Prostate gland (tissue), 2 donors: ENCODE measurements around the gene TRIM26. TPM values are rescaled to one million over a fixed set of nuclear protein-coding genes. Genes with fewer than 3 reads are reported as not detected.

Experiments used
- DNase-seq: peaks from one replicate; pipeline ENCODE4 v3.0.0-alpha.2; 2019; ENCODE audit warnings: low spot score
- H3K27ac ChIP-seq, 2 donors: fragments of 200-600 bp; sonication (generic); 2 replicates each; pipeline ENCODE4 v1.5.1; 2017 to 2019
- H3K27me3 ChIP-seq: fragments of 200-600 bp; sonication (generic); replicated peaks from 2 replicates; pipeline ENCODE4 v1.5.1; 2019; ENCODE audit not compliant: insufficient read depth
- H3K36me3 ChIP-seq, 2 donors: fragments of 200-600 bp; sonication (generic); 1 replicate in 1 of 2; 2 replicates in 1 of 2; pipeline versions ENCODE4 v1.5.1 to v1.8.1; 2017 to 2019
- H3K4me1 ChIP-seq: fragments of 200-600 bp; sonication (generic); replicated peaks from 2 replicates; pipeline ENCODE4 v1.5.1; 2019
- H3K4me3 ChIP-seq, 2 donors: fragments of 200-600 bp; sonication (generic); 2 replicates each; pipeline ENCODE4 v1.5.1; 2017 to 2019
- H3K9me3 ChIP-seq: fragments of 200-600 bp; sonication (generic); 2 replicates; pipeline ENCODE4 v1.5.1; 2017
- POLR2A ChIP-seq: fragments of 450-650 bp; IDR thresholded peaks from one replicate; pipeline ENCODE4 v1.6.1; 2016; ENCODE audit warnings: antibody characterized with exemption, mild to moderate bottlenecking
- POLR2AphosphoS5 ChIP-seq: sonication (generic); formaldehyde crosslinking; IDR thresholded peaks from one replicate; pipeline ENCODE4 v1.6.1; 2017; ENCODE audit warnings: antibody characterized with exemption
- WGBS: methylation state at CpG from one replicate; pipeline ENCODE4 v1.1.5; 2018; 5-methylcytosine and 5-hydroxymethylcytosine counted together
- intact Hi-C: fragments of 100-400 bp; cut with DNase I; formaldehyde crosslinking; loops from one replicate; pipeline ENCODE4 v1.14.2; 2022
- total RNA-seq, 2 donors: library from RNA; depleted of rRNA; stranded (reverse); fragments of >200 nt; gene quantifications; one replicate each; pipeline ENCODE4 v1.1.0, GENCODE V29; 2016
- TF ChIP-seq, protein P1 (sequence below), 4 experiments: fragments of 200-600 bp in 2 of 4; fragments of 450-650 bp in 2 of 4; sonication (generic) in 2 of 4; IDR thresholded peaks; 1 replicate in 3 of 4; 2 replicates in 1 of 4; pipeline ENCODE4 v1.5.1; 2016 to 2019; ENCODE audit warnings: antibody characterized with exemption in 4 of 4, mild to moderate bottlenecking in 2 of 4, moderate library complexity in 2 of 4

TRIM26 gene
- total RNA-seq, 2 donors from 2014 or later: 74.8 to 100 TPM

DNA sequence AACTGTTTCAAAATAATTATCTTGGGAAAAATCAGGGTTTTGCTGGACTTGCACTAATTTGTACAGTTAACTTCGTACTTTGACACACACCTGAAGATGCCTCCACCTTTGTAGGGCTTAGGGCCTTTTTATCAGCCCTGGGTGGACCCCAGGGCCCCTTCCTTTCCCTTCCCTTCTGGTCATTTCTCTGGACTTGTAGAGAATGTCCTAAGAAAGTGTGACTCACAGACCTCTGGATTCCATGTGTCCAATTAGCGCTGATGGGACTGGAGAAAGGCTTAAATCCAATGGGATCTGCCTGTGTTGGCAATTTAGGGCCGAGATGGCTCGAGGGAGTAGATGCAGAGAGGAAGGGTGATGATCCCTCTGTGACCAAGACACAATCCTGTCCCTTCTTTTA is 40.5 kb downstream of the TRIM26 start:
- 85% methylated on average over 4 of the region's 4 CpGs for WGBS
- Histone ChIP-seq H3K4me1 (no peaks in the 10 kb centered on the region), H3K27ac (no peak overlapping the region), H3K4me3 (no peak overlapping the region), H3K27me3 (peaks cover 6% of the 10 kb centered on the region), H3K9me3 (no peaks in the 10 kb centered on the region), H3K36me3 (no peaks in the 10 kb centered on the region)
- TF ChIP-seq, protein P1, sequence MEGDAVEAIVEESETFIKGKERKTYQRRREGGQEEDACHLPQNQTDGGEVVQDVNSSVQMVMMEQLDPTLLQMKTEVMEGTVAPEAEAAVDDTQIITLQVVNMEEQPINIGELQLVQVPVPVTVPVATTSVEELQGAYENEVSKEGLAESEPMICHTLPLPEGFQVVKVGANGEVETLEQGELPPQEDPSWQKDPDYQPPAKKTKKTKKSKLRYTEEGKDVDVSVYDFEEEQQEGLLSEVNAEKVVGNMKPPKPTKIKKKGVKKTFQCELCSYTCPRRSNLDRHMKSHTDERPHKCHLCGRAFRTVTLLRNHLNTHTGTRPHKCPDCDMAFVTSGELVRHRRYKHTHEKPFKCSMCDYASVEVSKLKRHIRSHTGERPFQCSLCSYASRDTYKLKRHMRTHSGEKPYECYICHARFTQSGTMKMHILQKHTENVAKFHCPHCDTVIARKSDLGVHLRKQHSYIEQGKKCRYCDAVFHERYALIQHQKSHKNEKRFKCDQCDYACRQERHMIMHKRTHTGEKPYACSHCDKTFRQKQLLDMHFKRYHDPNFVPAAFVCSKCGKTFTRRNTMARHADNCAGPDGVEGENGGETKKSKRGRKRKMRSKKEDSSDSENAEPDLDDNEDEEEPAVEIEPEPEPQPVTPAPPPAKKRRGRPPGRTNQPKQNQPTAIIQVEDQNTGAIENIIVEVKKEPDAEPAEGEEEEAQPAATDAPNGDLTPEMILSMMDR (IDR thresholded peaks at IDR 0.05): no peak
- no peak for TF ChIP-seq POLR2A
- TF ChIP-seq POLR2AphosphoS5: no peak
- intact Hi-C loops: no loop called here
- no peak for DNase-seq

DNA sequence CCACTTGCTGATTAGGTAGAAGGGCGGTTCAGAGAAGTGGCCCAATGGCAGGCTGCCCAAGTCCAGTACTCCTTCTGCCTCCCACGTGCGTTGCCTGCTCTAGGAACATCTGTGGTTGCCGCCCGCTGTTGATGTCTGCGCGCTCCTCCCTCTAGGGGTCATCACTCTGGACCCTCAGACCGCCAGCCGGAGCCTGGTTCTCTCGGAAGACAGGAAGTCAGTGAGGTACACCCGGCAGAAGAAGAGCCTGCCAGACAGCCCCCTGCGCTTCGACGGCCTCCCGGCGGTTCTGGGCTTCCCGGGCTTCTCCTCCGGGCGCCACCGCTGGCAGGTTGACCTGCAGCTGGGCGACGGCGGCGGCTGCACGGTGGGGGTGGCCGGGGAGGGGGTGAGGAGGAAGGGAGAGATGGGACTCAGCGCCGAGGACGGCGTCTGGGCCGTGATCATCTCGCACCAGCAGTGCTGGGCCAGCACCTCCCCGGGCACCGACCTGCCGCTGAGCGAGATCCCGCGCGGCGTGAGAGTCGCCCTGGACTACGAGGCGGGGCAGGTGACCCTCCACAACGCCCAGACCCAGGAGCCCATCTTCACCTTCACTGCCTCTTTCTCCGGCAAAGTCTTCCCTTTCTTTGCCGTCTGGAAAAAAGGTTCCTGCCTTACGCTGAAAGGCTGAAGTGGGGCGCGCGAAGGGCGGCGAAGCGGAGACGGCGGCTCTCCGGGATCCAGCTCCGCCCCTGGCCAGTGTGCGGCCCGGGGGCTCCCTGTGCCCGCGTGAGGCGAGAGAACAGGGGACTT is 41.3 kb downstream of the TRIM26 start:
- no peaks in the 10 kb centered on the region for H3K4me1 ChIP-seq
- no peaks in the 10 kb centered on the region for H3K9me3 ChIP-seq
- WGBS: 6% methylated on average over 40 of the region's 62 CpGs
- no peaks in the 10 kb centered on the region for H3K36me3 ChIP-seq
- DNase-seq: no peak
- TF ChIP-seq, protein P1 (IDR thresholded peaks at IDR 0.05): no peak
- TF ChIP-seq POLR2AphosphoS5 (no peak), POLR2A (no peak)
- peaks cover 6% of the 10 kb centered on the region for H3K27me3 ChIP-seq
- no peak overlapping the region for H3K4me3 ChIP-seq
- intact Hi-C loops: no loop called here
- H3K27ac ChIP-seq: no peak overlapping the region

DNA sequence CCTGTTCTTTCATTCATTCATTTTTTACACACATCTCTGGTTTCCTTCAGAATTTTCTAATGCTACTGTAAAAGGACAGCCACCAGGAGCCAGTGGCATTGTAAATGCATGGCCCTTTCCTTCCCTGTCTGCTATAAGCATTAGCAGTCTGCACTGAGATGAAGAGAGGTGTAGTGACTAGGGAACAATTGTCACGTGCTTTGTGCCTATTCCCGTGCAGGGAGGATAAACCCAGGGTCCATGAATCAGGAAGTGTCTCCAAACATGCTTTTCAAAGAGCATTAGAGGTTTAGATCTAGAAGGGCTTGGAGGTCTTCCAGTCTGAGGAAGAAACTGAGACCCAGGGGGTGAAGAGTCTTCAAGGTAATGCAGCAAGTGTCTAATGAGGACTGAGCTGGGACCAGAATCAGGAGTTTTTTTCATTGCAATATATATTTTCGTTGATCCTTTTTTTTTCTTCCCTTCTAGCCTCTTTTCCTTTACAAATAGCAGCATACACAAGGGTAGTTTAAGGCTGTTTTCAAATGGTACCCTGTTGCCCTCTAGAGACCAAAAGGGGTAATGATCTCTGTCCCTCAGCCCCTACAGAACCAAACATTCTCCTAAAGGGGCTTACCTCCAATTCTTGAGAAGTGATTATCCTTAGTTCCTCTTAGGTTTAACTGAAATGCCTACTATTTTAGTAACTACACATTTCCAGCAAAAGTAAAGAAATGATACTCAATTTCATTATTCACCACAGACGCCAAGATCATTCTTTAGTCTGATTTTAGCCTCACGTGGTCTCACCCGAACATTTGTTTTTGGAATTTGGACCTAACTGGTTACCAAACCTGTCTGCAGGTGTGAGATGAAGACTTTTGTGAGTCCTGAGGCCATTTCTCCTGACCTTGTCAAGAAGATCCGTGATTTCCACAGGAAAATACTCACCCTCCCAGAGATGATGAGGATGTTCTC is 43.3 kb downstream of the TRIM26 start:
- H3K36me3 ChIP-seq: no peaks in the 10 kb centered on the region
- no peak overlapping the region for H3K4me3 ChIP-seq
- no peak for TF ChIP-seq POLR2A
- TF ChIP-seq, protein P1 (IDR thresholded peaks at IDR 0.05): peak in 3 of 4 experiments; percentile 27 to 54 (median 52)
- peaks cover 6% of the 10 kb centered on the region for H3K27me3 ChIP-seq
- 26% methylated on average over 7 of the region's 7 CpGs for WGBS
- H3K27ac ChIP-seq: no peak overlapping the region
- no peaks in the 10 kb centered on the region for H3K4me1 ChIP-seq
- intact Hi-C loops: no loop called here
- no peak for DNase-seq
- H3K9me3 ChIP-seq: no peaks in the 10 kb centered on the region

DNA sequence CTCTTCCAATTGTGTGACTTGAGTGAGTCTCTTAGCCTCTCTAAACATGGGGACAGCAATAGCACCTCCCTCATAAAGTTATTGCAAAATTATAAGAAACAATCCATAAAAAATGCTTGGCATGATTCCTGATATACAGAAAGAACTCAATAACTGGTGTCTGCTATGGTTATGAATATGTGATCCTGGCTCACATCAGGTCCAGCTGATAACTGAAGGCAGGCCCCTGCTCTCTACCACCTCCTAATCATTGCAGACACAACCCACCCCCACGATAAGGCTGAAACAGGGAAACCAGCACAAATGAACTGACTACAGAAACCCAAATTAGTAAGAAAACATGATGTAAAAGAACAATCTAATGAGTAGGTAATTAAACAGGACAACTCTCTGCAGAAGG is 44.5 kb downstream of the TRIM26 start:
- H3K4me3 ChIP-seq: no peak overlapping the region
- H3K27me3 ChIP-seq: peaks cover 6% of the 10 kb centered on the region
- H3K27ac ChIP-seq: no peak overlapping the region
- no peaks in the 10 kb centered on the region for H3K9me3 ChIP-seq
- no peaks in the 10 kb centered on the region for H3K4me1 ChIP-seq
- H3K36me3 ChIP-seq: no peaks in the 10 kb centered on the region
- TF ChIP-seq, protein P1 (IDR thresholded peaks at IDR 0.05): no peak
- TF ChIP-seq POLR2A (no peak), POLR2AphosphoS5 (no peak)
- intact Hi-C loops: no loop called here
- 69% methylated on average over 1 of the region's 1 CpG for WGBS
- no peak for DNase-seq
